Measurements from ENCODE around the gene BEX2.
A peak's percentile ranks its signal among the peaks of the same experiment; 100 is the strongest.
"Not testable (repeated sequence)": the region's sequence is repeated elsewhere in the genome, so short reads cannot be mapped to it uniquely, and the experiment has no call there.

BEX2 gene

DNA sequence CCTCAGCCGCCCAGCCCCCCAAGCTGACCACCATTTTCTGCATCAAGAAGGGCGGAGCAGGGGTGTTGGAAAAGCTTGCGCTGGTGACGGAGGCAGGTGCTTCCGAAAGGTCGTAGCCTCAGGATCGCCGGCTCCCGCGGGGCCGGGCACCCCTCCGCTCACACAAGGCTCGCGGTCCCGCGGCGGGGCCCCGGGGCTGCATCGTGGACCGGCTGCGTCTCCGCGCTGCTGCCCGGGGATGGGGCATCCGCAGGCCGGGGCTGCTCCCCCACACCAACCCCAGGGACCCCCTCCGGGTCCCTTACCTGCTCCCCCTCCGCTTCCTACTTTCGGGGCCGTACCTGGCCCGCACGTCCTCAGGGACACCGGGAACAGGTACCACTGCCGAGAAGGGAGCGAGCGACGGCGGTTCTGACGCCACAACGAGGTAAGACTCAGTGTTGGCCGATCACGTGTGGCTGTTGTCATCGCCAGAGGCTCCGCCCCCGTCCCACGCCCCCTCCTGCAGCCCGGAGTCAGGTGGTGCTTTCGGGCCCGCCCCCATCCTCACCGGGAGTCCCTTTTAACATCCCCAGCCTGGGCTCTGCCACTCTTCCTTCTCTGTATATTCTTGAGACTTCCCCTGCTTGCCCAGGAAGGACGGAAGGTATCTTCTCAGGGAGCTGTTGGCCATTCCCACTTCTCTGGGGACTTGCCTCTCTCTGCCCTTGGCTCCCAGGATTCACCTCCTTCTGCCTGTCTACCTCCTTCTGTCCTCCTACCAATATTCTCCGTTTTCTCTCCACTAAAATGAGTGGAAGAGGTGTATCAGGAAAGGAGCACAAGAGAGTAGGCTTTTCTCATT, at the start of gene BEX2:
TSS of gene BEX2 (minus strand) at position 436 of the 844 bp plus-strand sequence. CDS start 1,014 bp downstream, outside the sequence.
- DNase-seq (ENCODE audit: low spot score): peak; percentile 84

DNA sequence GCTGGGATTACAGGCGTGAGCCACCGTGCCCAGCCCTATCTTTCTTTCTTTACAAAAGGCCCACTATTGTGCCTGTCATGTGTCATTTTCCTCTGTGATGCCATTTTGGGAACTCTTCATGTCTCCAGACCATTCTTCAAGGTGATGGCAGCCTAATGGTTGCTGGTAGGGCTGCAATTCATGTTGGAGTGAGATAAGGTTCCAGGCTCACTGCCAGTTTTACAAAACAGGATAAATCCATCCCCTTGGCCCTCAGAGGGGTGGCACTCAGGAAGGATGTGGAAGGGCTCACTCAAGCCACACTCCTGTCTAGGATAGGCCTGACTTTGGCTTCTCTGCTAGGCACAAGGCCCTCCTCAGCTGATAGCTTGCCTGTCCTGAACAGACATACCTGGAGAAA, 49.3 kb upstream of the BEX2 start:
- no peak for DNase-seq (ENCODE audit: low spot score)

DNA sequence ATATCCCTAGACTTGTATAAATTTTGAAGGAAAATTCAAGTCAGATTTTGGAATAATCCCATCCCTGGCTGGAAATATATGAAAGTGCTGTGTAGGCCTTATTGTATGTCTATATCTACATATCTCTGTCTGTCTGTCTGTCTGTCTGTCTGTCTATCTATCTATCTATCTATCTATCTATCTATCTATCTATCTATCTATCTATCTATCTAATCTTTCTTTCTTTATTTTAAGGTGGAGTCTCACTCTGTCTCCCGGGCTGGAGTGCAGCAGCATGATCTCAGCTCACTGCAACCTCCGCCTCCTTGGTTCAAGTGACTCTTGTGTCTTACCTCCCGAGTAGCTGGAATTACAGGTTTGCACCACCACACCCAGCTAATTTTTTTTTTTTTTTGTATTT, 48.8 kb upstream of the BEX2 start:
- not testable (repeated sequence) for DNase-seq (ENCODE audit: low spot score)

DNA sequence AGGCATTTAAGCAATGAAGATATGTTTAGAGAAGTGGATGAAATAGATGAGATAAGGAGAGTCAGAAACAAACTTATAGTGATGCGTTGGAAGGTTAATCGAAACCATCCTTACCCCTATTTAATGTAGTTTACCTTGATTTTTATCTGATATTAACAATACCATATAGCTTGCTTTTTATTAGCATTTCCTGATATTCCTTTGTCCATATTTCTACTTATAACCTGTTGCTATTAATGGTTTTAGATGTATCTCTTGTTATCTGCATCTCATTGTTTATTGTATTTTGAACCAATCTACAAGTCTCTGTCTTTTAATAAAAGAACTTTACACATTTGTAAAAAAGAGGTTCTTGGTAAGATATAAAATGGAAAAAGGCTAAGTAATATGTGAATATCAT, 47.1 kb upstream of the BEX2 start:
- DNase-seq (ENCODE audit: low spot score): no peak

DNA sequence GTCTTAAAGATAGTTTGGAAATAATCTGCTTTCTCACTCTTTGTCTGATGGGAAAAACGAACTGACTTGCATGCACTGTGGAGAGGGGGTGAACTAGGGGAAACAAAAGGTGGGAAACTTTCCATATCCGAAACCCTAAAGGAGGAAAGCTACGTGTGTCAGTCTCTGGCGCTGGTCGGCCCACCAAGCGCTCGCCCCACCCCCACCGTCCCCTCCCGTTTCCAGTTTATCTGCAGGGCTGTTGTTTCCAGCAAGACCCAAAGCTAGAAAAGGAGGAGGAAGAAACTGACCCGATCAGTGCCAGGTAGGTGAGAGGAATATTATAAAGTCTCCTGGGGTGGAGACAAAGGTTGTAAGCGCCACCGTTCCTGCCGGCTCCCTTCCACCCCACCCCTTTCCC, 46.1 kb upstream of the BEX2 start:
- DNase-seq (ENCODE audit: low spot score): no peak

DNA sequence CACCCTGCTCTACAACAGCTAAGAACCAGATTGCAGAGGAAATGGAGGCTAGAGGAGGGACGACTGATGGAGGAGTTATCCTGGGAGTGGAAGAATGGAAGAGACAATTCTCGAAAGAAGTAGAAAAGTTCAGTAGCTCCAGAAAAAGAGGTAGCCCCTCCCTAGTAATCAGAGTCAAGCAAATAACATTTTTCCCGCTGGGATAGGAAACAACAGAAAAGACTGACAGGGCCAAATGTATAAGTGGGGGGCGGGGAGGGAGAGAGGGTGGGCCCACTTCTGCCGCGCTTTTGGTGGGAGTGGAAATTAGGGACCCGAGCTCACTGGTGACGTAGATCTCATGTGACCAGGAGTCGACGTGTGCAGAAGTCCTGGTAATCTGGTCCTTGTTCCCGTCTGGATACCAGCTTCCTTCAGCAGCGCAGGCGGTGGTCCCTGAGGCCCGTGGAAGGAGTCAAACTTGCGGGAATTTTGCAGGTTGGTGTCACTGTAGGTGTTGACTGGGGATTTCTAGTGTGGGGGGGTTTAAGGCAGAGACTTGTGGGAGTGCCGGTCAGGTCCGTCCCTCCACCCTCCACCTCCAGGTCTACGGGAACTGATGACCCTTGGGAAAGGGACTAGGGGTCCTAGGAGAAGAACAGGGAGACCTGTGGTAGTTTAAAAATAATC, 45.5 kb upstream of the BEX2 start, which contains the start of gene TCEAL9:
TSS of gene TCEAL9 (plus strand) at position 377 of the 669 bp plus-strand sequence. CDS start 1,179 bp downstream, outside the sequence.
- DNase-seq (ENCODE audit: low spot score): no peak

DNA sequence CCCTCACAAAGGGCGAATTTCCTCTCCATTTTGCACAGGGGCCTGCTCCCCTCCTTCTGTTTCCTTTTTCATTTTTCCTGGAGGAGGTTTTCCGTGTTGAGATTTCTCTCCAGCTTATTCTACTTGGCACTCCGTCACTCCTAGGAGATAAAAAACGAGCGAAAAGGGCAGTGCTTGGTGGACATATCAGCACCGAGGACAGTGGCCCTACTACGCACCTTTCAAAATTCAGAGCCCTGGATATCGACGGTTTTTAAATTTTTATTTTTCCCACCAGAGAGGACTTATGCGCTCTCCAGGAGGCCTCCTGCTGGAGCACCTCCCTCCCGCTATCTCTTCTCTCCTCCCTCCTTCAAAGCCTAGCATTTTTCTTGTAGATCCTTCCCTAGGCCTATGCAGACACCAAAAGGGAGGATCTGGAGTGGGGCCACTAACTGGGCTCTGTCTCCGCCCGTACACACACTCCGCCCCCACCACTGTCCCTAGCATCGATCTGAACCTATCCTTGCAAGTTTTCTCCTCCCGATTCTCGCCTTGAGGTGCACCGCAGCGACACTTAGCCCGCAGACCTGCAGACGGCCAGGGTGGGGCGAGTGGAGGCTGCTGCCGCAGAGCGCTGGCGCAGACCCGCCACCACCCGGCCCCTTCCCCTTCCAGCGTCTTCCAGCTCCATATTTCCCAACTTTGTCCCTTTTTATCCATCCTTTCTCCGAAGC, 37.0 kb upstream of the BEX2 start:
- DNase-seq (ENCODE audit: low spot score): no peak

DNA sequence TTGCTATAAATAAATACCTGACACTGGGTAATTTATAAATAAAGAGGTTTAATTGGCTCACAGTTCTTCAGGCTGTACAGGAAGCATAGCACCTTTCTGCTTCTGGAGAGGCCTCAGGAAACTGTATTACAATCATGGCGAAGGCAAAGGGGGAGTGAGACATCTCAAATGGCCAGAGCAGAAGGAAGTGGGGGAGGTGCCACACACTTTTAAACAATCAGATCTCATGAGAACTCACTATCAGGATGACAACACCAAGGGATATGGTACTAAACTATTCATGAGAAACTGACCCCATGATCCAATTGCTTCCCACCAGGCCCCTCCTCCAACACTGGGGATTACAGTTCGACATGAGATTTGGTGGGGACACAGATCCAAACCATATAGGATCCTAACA, 33.8 kb upstream of the BEX2 start:
- no peak for DNase-seq (ENCODE audit: low spot score)

DNA sequence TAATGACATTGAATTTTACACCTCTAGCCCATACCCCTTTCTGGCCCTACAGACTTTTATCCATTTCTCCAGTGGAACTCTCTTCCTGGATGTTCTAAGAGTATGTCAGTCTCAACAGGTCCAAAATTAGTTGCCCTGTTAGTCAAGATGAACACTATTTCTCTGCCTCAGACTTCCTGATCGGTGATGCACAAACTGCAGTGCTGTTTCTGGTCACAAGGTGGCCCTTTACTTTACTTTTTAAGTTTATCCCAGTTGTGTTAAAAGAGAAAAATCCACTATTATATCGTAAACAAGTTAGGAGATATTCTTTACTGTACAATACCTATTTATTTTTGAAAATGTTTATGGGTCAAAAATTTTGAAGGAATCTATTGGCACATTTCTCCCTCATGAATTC, 32.3 kb upstream of the BEX2 start:
- peak; percentile 25 for DNase-seq (ENCODE audit: low spot score)

DNA sequence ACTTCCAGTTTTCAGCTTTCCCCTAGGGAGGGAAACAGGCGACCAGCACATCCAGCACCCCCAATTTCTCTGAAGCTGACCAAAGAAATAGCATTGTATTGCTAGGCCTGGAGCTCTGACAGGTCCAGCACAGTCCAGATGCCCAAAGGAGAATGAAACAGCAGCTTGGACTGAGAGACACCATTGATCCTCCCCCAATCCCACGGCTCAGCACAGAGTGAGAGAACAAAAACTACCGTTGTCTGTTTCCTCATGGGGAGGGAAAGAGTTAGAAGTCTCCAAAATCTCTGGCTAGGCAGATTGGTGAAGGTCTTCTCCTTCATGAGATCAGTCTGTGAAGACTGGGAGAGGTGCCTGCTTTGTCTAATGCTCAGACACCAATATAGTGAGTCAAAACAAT, 27.9 kb upstream of the BEX2 start:
- no peak for DNase-seq (ENCODE audit: low spot score)

DNA sequence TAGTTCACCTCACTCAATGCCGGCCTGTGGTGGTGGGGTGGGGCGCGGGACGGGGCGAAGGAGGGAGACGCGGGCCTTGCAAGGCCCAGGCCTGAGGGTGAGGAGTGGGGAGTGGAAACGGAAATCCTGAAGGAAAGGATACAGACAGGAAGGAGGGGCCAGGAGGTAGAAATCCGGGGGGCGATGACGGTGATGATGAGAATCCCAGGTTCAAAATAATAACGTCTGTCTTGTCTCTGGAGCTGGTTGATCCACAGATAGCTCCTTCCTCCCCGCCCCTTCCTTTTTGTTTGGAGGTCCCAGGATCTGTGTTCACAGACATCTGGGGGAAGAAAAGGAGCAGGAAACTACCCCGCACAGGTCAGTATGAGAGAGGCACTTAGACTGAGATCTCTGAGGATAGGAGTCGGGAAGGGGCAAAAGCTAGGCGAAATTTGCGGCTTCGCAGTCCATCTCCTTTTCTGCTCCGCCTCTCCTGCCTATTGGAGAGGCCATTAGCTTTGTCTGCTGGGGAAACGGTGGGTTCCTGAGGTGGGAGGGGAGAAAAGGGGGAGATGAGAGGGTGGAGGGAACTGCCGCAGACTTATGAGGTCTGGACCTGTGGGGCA, 20.0 kb upstream of the BEX2 start:
- no peak for DNase-seq (ENCODE audit: low spot score)

DNA sequence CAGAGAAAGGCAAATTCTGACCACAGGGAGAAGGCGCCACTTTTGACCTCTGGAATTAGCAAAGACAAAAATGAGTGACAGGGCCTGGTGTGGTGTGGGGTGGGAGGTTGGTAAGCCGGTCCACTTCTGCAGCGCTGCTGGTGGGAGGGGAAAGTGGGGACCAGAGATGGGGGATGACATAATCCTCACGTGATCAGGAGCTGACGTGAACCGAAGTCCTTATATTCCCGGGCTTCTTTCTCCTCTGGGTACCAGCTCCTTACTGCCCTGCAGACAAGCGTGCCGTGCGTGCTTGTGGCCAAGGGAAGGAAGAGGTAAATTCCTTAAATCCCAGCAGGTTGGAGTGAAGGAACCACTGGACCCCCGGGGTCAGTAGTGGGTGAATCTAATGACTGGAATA, 19.2 kb upstream of the BEX2 start, which contains the start of gene TCEAL7:
TSS of gene TCEAL7 (plus strand) at position 249 of the 400 bp plus-strand sequence. CDS start 1,165 bp downstream, outside the sequence.
- no peak for DNase-seq (ENCODE audit: low spot score)

DNA sequence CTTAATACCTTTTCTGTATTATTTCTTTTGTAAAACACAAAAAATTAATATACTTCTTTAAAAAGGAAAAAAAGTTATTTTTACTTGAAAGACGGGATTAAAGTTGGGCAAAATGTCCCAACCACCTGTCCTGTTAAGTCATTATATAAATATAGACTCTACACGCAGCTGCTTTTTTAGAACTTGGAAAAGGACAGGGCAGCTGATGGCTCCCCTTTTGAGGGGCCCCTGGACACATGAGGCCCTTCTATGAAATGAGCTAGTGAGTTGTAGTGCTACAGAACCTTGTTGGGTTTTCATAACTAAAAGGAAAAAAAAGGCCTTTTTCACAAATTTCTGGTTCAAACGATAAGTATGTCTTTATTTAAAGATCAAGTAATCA, 600 bp upstream of the BEX2 start:
- no peak for DNase-seq (ENCODE audit: low spot score)

DNA sequence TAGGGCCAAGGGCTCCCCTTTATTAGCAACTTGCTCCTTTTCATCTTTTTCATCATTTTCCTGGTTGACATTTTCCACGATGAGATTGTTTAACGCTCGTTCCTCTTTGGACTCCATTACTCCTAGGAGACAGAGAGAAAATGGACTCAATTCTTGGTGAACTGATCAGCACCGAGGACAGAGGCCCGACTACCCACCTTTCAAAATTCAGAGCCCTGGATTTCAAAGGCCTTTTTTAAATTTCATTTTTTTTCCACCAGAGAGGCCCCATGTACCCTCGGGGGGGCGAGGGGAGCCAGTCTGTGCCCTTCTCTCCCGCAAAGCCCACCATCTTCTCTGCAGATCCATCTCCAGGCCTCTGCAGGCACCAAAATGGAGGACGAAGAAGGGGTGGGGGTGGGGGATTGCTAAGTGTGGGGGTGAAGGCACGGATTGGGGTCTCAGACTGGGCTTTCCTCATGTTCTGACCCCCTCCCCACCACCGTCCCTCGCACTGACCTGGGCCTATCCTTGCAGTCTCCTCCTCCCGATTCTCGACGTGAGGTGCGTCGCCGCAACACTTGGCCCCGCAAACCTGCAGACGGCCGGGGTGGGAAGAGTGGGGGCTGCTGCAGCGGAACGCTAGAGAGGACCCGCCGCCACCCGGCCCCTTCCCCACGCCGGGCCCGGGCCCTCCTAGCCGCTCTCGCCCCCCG, 783 bp downstream of the BEX2 start:
- no peak for DNase-seq (ENCODE audit: low spot score)

DNA sequence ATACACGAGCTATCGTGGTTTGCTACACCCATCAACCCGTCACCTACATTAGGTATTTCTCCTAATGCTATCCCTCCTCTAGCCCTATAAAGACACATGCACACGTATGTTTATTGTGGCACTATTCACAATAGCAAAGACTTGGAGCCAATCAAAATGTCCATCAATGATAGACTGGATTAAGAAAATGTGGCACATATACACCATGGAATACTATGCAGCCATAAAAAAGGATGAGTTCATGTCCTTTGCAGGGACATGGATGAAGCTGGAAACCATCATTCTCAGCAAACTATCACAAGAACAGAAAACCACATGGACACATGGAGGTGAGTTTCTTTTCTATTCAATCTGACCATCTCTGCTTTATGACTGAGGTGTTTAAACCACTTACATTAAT, 5.1 kb downstream of the BEX2 start:
- not testable (repeated sequence) for DNase-seq (ENCODE audit: low spot score)

DNA sequence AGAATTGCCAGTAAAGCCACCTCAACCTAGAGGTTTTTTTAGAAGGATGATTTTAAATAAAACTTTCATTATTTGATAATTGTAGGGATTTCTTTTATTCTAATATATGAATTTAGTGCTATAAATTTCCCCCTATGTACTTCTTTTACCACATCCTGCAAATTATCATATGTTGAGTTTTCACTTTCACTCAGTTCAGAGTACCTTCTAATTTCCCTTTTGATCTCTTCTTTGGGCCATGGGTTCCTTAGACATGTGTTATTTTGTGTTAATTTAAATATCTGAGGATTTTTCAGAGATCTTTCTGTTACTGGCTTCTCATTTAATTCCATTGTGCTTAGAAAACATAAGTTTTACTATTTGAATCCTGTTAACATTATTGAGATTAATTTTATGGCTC, 6.1 kb downstream of the BEX2 start:
- DNase-seq (ENCODE audit: low spot score): no peak

DNA sequence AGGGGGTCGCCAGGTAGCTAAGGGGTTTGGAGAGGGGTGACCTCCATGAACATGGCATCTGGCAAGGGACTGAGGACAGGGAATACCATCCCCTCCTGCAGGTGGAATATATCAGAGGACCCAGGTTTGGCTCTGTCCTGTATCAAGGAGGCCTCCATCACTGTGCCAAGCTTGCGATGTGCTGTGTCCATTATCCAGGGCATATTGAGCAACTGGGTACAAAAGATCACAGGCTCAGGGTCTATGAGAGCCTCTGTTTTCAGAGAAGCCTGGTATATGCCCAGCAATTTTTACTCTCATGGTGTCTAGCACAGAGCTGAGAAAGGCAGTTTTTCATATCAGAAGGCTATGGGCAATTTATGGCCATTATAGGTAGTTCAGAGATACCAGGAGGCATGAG, 17.7 kb downstream of the BEX2 start:
- no peak for DNase-seq (ENCODE audit: low spot score)

DNA sequence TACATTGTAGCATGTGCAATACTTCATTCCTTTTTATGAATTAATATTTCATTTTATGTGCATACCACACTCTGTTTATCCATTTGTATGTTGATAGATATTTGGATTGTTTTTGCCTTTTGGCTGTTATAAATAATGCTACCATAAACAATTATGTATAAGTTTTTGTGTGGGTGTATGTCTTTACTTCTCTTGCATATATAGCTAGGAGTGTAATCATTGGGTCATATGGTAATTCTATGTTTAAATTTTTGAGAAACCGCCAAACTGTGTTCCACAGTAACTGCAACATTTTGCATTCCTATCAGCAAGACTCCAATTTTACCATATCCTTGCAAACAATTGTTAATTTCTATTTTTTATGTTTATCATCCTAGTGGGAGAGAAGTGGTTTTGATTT, 31.2 kb downstream of the BEX2 start:
- DNase-seq (ENCODE audit: low spot score): no peak

DNA sequence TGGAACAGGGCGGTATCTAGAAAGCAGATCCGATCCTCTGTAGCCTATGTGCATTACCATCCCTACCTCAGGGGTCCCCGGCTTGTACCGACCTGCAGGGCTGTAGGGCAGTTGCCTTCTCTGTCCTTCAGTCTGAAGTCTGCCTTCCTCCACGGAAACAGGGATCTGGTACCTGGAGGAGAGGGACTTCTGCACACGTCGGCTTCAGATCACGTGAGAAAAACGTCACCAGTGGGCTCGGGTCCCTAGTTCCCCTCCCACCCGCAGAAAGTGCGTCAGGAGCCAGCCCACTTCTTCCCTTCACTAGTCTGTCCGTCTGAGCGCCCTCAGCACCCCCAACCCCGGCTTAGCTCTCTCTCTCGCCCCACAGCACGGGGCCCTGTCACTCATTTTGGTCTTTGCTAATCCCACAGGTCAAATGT, 34.2 kb downstream of the BEX2 start, which contains the start of gene TCEAL5:
TSS of gene TCEAL5 (minus strand) at position 170 of the 422 bp plus-strand sequence. CDS start 2,187 bp downstream, outside the sequence.
- DNase-seq (ENCODE audit: low spot score): no peak

DNA sequence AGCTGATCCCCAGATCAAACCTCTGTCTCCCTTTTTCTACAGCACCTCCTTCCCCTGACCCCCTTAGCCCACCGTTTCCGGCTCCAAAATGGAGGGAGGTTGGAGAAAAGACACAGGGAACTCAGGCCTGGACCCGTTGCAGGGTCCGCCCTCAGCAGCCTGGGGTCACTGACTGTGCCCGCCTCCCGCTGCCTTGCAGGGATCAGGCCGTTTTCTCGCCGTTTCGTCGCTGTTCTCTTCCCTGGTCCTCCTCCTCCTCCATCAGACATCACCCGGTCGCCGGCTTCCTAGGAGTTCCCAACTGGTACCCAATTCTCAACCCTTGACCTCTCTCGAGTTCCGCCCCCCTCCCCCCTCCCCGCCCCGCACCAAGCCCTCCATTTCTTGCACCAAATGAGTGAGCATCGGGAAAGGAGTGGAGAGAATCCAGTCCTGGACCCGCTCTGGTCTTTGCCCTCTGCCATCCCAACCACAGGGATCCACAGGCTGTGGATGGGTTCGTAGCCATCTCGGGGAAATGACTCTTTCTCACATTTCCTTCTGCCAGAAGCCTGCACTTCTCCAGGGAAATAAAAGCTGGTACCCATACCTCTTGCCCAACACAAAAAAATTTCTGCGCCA, 34.7 kb downstream of the BEX2 start:
- no peak for DNase-seq (ENCODE audit: low spot score)

DNA sequence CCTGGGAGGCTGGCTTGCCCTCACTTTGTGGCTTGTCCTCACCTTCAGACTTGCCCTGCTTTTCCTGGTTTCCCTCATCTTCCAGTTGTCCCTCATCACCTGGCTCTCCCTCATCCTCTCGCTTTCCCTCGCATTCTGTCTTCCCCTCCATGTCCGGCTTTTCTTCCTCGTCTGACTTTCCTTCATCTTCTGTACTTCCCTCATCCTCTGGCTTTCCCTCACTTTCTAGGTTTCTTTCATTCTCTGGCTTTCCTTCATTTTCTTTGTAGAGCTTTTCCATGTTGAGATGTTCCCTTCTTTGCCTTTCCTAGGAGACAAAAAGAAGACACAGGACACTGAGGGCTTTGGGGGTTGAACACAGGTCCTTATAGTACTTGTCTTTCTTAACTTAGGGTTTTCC, 36.5 kb downstream of the BEX2 start:
- DNase-seq (ENCODE audit: low spot score): no peak
